IPS-11a (cell line): ENCODE measurements around the gene DGLUCY.
"Not testable (repeated sequence)": the region's sequence is repeated elsewhere in the genome, so short reads cannot be mapped to it uniquely, and the experiment has no call there.

ENCODE experiments used
- H3K4me3 ChIP-seq: one replicate; pipeline ENCODE4 v1.5.1; 2013; ENCODE audit warnings: low read depth, low read length, control low read depth

Gene DGLUCY

GRCh38 chr14:91164676-91165075 is 50.8 kb downstream of the DGLUCY start:
- no peak overlapping the region for H3K4me3 ChIP-seq

GRCh38 chr14:91167380-91167770 is 53.5 kb downstream of the DGLUCY start:
- H3K4me3 ChIP-seq, result no peak overlapping the region

GRCh38 chr14:91169951-91170350 is 56.1 kb downstream of the DGLUCY start:
- H3K4me3 ChIP-seq, result no peak overlapping the region

GRCh38 chr14:91170504-91171121 is 56.7 kb downstream of the DGLUCY start:
- H3K4me3 ChIP-seq, result no peak overlapping the region

- no peak overlapping the region for H3K4me3 ChIP-seq
Measured at GRCh38 chr14:91171291-91171690, 57.4 kb downstream of the DGLUCY start.

GRCh38 chr14:91173221-91173670 is 59.4 kb downstream of the DGLUCY start:
- H3K4me3 ChIP-seq, result no peak overlapping the region

- no peak overlapping the region for H3K4me3 ChIP-seq
Measured at GRCh38 chr14:91173904-91174303, 60.0 kb downstream of the DGLUCY start.

- H3K4me3 ChIP-seq, result no peak overlapping the region
Measured at GRCh38 chr14:91175291-91176201, 61.7 kb downstream of the DGLUCY start.

- no peak overlapping the region for H3K4me3 ChIP-seq
Measured at GRCh38 chr14:91177073-91178034, 63.5 kb downstream of the DGLUCY start.

GRCh38 chr14:91180611-91181010 is 66.7 kb downstream of the DGLUCY start:
- H3K4me3 ChIP-seq, result no peak overlapping the region

GRCh38 chr14:91182753-91183152 is 68.9 kb downstream of the DGLUCY start:
- not testable (repeated sequence) for H3K4me3 ChIP-seq

- H3K4me3 ChIP-seq, result no peak overlapping the region
Measured at GRCh38 chr14:91184559-91184958, 70.7 kb downstream of the DGLUCY start.

- no peak overlapping the region for H3K4me3 ChIP-seq
Measured at GRCh38 chr14:91185721-91186120, 71.8 kb downstream of the DGLUCY start.

- H3K4me3 ChIP-seq, result no peak overlapping the region
Measured at GRCh38 chr14:91186515-91187066, 72.7 kb downstream of the DGLUCY start.

GRCh38 chr14:91187271-91187670 is 73.4 kb downstream of the DGLUCY start:
- H3K4me3 ChIP-seq, result no peak overlapping the region

GRCh38 chr14:91190853-91191252 is 77.0 kb downstream of the DGLUCY start:
- H3K4me3 ChIP-seq, result no peak overlapping the region

GRCh38 chr14:91193069-91193468 is 79.2 kb downstream of the DGLUCY start:
- H3K4me3 ChIP-seq, result no peak overlapping the region

GRCh38 chr14:91195881-91196280 is 82.0 kb downstream of the DGLUCY start:
- no peak overlapping the region for H3K4me3 ChIP-seq

GRCh38 chr14:91197631-91198030 is 83.8 kb downstream of the DGLUCY start:
- no peak overlapping the region for H3K4me3 ChIP-seq

GRCh38 chr14:91200802-91201201 is 86.9 kb downstream of the DGLUCY start:
- H3K4me3 ChIP-seq, result not testable (repeated sequence)
